Measurements from ENCODE around the gene SMLR1. TPM values are rescaled to one million over a fixed set of nuclear protein-coding genes. Genes with fewer than 3 reads are reported as not detected.
A peak's percentile ranks its signal among the peaks of the same experiment; 100 is the strongest.

The SMLR1 gene
- total RNA-seq, 4 donors from 2014 or later, result not detected

- Histone ChIP-seq H3K36me3 (no peaks in the 10 kb centered on the region), H3K9me3 (no peaks in the 10 kb centered on the region), H3K4me3 (no peak overlapping the region), H3K4me1 (no peaks in the 10 kb centered on the region), H3K27me3 (no peaks in the 10 kb centered on the region), H3K27ac (no peak overlapping the region)
- DNase-seq, result no peak
- intact Hi-C loops (cut with DNase I; ENCODE audit: low total_unique reads), result no loop called here
- TF ChIP-seq POLR2A (IDR thresholded peaks at IDR 0.05) (no peak), CTCF (IDR thresholded peaks at IDR 0.05) (no peak)
Measured at GRCh38 chr6:130882370-130882769, 55.2 kb downstream of the SMLR1 start.

GRCh38 chr6:130885392-130886192 is 58.4 kb downstream of the SMLR1 start:
- DNase-seq, result peak; percentile 58 to 83

More at GRCh38 chr6:130885392-130886192, 58.4 kb downstream of the SMLR1 start:
- no peak overlapping the region for H3K27ac ChIP-seq
- intact Hi-C loops (cut with DNase I; ENCODE audit: low total_unique reads), result loop anchor here (5.0 kb wide), 1 partner anchor 232 kb away; no protein-coding TSS in a partner anchor
- no peaks in the 10 kb centered on the region for H3K27me3 ChIP-seq
- no peaks in the 10 kb centered on the region for H3K36me3 ChIP-seq
- TF ChIP-seq POLR2A (IDR thresholded peaks at IDR 0.05), result no peak
- peak; percentile 88 to 95 (median 92) for TF ChIP-seq CTCF (IDR thresholded peaks at IDR 0.05)
- no peaks in the 10 kb centered on the region for H3K9me3 ChIP-seq
- no peak overlapping the region for H3K4me3 ChIP-seq
- H3K4me1 ChIP-seq, result no peaks in the 10 kb centered on the region

Other genes with a start within 250 kb of the SMLR1 start
- 100 to 1,000 TPM in 3 of 4 donors, 10 to 100 TPM in 1; 72.5 to 237 (median 148) TPM for gene EPB41L2, start 235.8 kb downstream of the SMLR1 start, total RNA-seq

All from uterus (tissue), 4 donors.